Body of pancreas (tissue), 4 donors: Measurements from ENCODE around the gene PUSL1. TPM values are rescaled to one million over a fixed set of nuclear protein-coding genes. Genes with fewer than 3 reads are reported as not detected.

Source experiments
- ATAC-seq: fragments of 150-250 bp; one replicate; pipeline ENCODE4 v1.9.1; 2016
- DNase-seq, 4 donors: peaks; one replicate each; pipeline ENCODE4 v3.0.0-alpha.2; 2019
- H3K27ac ChIP-seq, 4 donors: fragments of 200-600 bp; sonication (generic); 1 replicate in 3 of 4; 2 replicates in 1 of 4; pipeline versions ENCODE4 v1.5.1 to v1.6.1; 2016 to 2019; ENCODE audit warnings: mild to moderate bottlenecking in 1 of 4, mixed read lengths in 1 of 4, moderate library complexity in 1 of 4
- H3K27me3 ChIP-seq, 2 donors: fragments of 200-600 bp; sonication (generic); one replicate each; pipeline ENCODE4 v1.6.0; 2016; ENCODE audit warnings: mild to moderate bottlenecking in 1 of 2
- H3K36me3 ChIP-seq, 2 donors: fragments of 200-600 bp; sonication (generic); replicated peaks in 1 of 2; 2 replicates each; pipeline ENCODE4 v1.5.1; 2016; ENCODE audit warnings: low read depth in 2 of 2; ENCODE audit not compliant: insufficient read depth in 1 of 2
- H3K4me1 ChIP-seq: fragments of 200-600 bp; sonication (generic); one replicate; pipeline ENCODE4 v1.6.0; 2016
- H3K4me3 ChIP-seq, 2 donors: fragments of 200-600 bp; sonication (generic); 1 replicate in 1 of 2; 2 replicates in 1 of 2; pipeline ENCODE4 v1.5.1; 2016 to 2019
- H3K9me3 ChIP-seq, 3 donors: fragments of 200-600 bp; sonication (generic); 1 replicate in 2 of 3; 2 replicates in 1 of 3; pipeline ENCODE4 v1.5.1; 2016
- CTCF ChIP-seq, 7 experiments: fragments of 450-650 bp in 4 of 7; fragments of 200-600 bp in 3 of 7; sonication (generic) in 3 of 7; IDR thresholded peaks; one replicate each; pipeline ENCODE4 v1.5.1; 2016 to 2019; ENCODE audit warnings: antibody characterized with exemption in 7 of 7
- POLR2A ChIP-seq, 3 donors: fragments of 450-650 bp; IDR thresholded peaks; one replicate each; pipeline ENCODE4 v1.6.1; 2016; ENCODE audit warnings: antibody characterized with exemption in 3 of 3, mild to moderate bottlenecking in 2 of 3
- WGBS, 2 donors: methylation state at CpG; one replicate each; pipeline ENCODE4 v1.1.5; 2017; 5-methylcytosine and 5-hydroxymethylcytosine counted together
- intact Hi-C: fragments of 100-400 bp; cut with DNase I; formaldehyde crosslinking; loops from one replicate; pipeline ENCODE4 v1.15.1; 2023
- total RNA-seq, 2 donors: library from RNA; depleted of rRNA; stranded (reverse); fragments of >200 nt; gene quantifications; one replicate each; pipeline ENCODE4 v1.1.0, GENCODE V29; 2016

The PUSL1 gene
- total RNA-seq, 2 donors from 2014 or later: 20.2 to 20.8 TPM

GRCh38 chr1:1302006-1302430 lies 6.4 kb upstream of the PUSL1 start:
- DNase-seq: no peak
- H3K27ac ChIP-seq: no peak overlapping the region
- no peak for ATAC-seq
- peak in 6 of 7 experiments; percentile 15 to 29 (median 18) for TF ChIP-seq CTCF (IDR thresholded peaks at IDR 0.05)
- no peak for TF ChIP-seq POLR2A (IDR thresholded peaks at IDR 0.05)
- 88% methylated on average over 9 of the region's 9 CpGs; no CpG with 5 or more reads in 1 of the 2 donors for WGBS, 2 donors
- no peaks in the 10 kb centered on the region for H3K9me3 ChIP-seq
- H3K4me1 ChIP-seq: peaks cover 30% of the 10 kb centered on the region
- no peaks in the 10 kb centered on the region for H3K36me3 ChIP-seq
- H3K4me3 ChIP-seq: no peak overlapping the region
- intact Hi-C loops: no loop called here
- no peaks in the 10 kb centered on the region for H3K27me3 ChIP-seq

GRCh38 chr1:1302951-1303509 lies 5.4 kb upstream of the PUSL1 start:
- Histone ChIP-seq H3K36me3 (no peaks in the 10 kb centered on the region), H3K4me1 (peaks cover 33% of the 10 kb centered on the region), H3K4me3 (no peak overlapping the region), H3K9me3 (no peaks in the 10 kb centered on the region), H3K27me3 (no peaks in the 10 kb centered on the region), H3K27ac (no peak overlapping the region)
- intact Hi-C loops: no loop called here
- WGBS, 2 donors: 81% methylated on average over 24 of the region's 31 CpGs; no CpG with 5 or more reads in 1 of the 2 donors
- DNase-seq: no peak
- TF ChIP-seq POLR2A (IDR thresholded peaks at IDR 0.05) (no peak), CTCF (IDR thresholded peaks at IDR 0.05) (no peak)
- no peak for ATAC-seq

- 90 to 96% methylated on average over 7 to 13 of the region's 13 CpGs for WGBS, 2 donors
- TF ChIP-seq POLR2A (IDR thresholded peaks at IDR 0.05) (no peak), CTCF (IDR thresholded peaks at IDR 0.05) (no peak)
- no peak overlapping the region for H3K4me3 ChIP-seq
- DNase-seq: no peak
- no peaks in the 10 kb centered on the region for H3K36me3 ChIP-seq
- H3K9me3 ChIP-seq: no peaks in the 10 kb centered on the region
- peaks cover 33% of the 10 kb centered on the region for H3K4me1 ChIP-seq
- intact Hi-C loops: no loop called here
- ATAC-seq: no peak
- no peak overlapping the region for H3K27ac ChIP-seq
- H3K27me3 ChIP-seq: no peaks in the 10 kb centered on the region
Observed at GRCh38 chr1:1303736-1304135, 4.7 kb upstream of the PUSL1 start.

GRCh38 chr1:1304331-1305299 lies 3.8 kb upstream of the PUSL1 start:
- H3K4me3 ChIP-seq: no peak overlapping the region
- peaks cover 39% of the 10 kb centered on the region for H3K4me1 ChIP-seq
- no peak for ATAC-seq

More at GRCh38 chr1:1304331-1305299, 3.8 kb upstream of the PUSL1 start:
- DNase-seq: peak; percentile 55 to 76 (median 74)
- WGBS, 2 donors: 18 to 53% methylated on average over 4 to 25 of the region's 29 CpGs
- TF ChIP-seq POLR2A (IDR thresholded peaks at IDR 0.05) (peak in 1 of 3 donors; percentile 20), CTCF (IDR thresholded peaks at IDR 0.05) (no peak)
- Histone ChIP-seq H3K27ac (peak overlapping the region; percentile 15 to 81 (median 52)), H3K9me3 (no peaks in the 10 kb centered on the region), H3K27me3 (no peaks in the 10 kb centered on the region), H3K36me3 (no peaks in the 10 kb centered on the region)
- intact Hi-C loops: no loop called here
